Stimulated activated CD4-positive, alpha-beta T cell treated with anti-CD3 and anti-CD28 coated beads, Interleukin-2, amount 100 ng/mL, for 24 hours (primary cell): ENCODE measurements around the gene CD300LG.

Experiments
- DNase-seq, 2 donors: peaks; one replicate each; pipeline ENCODE4 v3.0.0-alpha.2; 2020

The CD300LG gene

GRCh38 chr17:43909537-43910231 lies 62.7 kb downstream of the CD300LG start:
- DNase-seq, result no peak

- no peak for DNase-seq
These were observed 64.9 kb downstream of the CD300LG start for GRCh38 chr17:43911904-43912303.

GRCh38 chr17:43912635-43913304 lies 65.8 kb downstream of the CD300LG start:
- DNase-seq, result no peak
